SK-N-SH (cell line): Measurements from ENCODE around the gene TMEM94. TPM values are rescaled to one million over a fixed set of nuclear protein-coding genes. Genes with fewer than 3 reads are reported as not detected.

Source experiments
- CTCF ChIA-PET: fragments of 300-600, 350-600 bp; formaldehyde crosslinking; extraction: SDS; loops from one replicate; lab custom pipeline; 2021; lab: Yijun Ruan, JAX
- POLR2A ChIA-PET: fragments of 350-600 bp; sonication (Branson Sonifier 250); formaldehyde crosslinking; extraction: SDS; loops from one replicate; lab custom pipeline; 2020; ENCODE audit warnings: antibody characterized with exemption, inconsistent platforms; lab: Yijun Ruan, JAX
- DNase-seq: peaks from one replicate; pipeline ENCODE4 v3.0.0; 2012
- H2AFZ ChIP-seq: fragments of 200-600 bp; sonication (generic); 2 replicates; pipeline ENCODE4 v1.8.1; 2016; ENCODE audit warnings: antibody characterized with exemption, mild to moderate bottlenecking, low read depth
- H3F3A ChIP-seq: fragments of 200-600 bp; sonication (generic); replicated peaks from 2 replicates; pipeline ENCODE3; 2016; ENCODE audit warnings: antibody characterized with exemption, mild to moderate bottlenecking; ENCODE audit not compliant: insufficient read depth
- H3K27ac ChIP-seq, 2 experiments: fragments of 200-500 bp in 1 of 2; fragments of 200-600 bp in 1 of 2; sonication (Bioruptor generic) in 1 of 2; sonication (generic), shearing (Covaris generic) in 1 of 2; 2 replicates each; pipeline versions ENCODE4 v1.5.1 to v1.6.1; 2014 to 2016; ENCODE audit warnings: low read depth in 2 of 2, inconsistent platforms in 1 of 2, low read length in 1 of 2, mild to moderate bottlenecking in 1 of 2, mixed read lengths in 1 of 2
- H3K27me3 ChIP-seq: fragments of 200-600 bp; sonication (generic), shearing (Covaris generic); 2 replicates; pipeline ENCODE4 v1.6.1; 2016; ENCODE audit warnings: mixed run types; ENCODE audit not compliant: insufficient read depth
- H3K36me3 ChIP-seq, 2 experiments: fragments of 200-500 bp in 1 of 2; fragments of 200-600 bp in 1 of 2; sonication (Bioruptor generic) in 1 of 2; sonication (generic) in 1 of 2; replicated peaks in 1 of 2; 2 replicates each; pipeline versions ENCODE3 to v1.5.1; 2014 to 2016; ENCODE audit warnings: low read length in 1 of 2, mild to moderate bottlenecking in 1 of 2; ENCODE audit not compliant: insufficient read depth in 2 of 2, control insufficient read depth in 1 of 2
- H3K4me1 ChIP-seq, 2 experiments: fragments of 200-500 bp in 1 of 2; fragments of 200-600 bp in 1 of 2; sonication (Bioruptor generic) in 1 of 2; sonication (generic), shearing (Covaris generic) in 1 of 2; 2 replicates each; pipeline versions ENCODE4 v1.5.1 to v1.6.1; 2014 to 2016; ENCODE audit warnings: low read depth in 1 of 2, low read length in 1 of 2, mixed run types in 1 of 2; ENCODE audit not compliant: insufficient read depth in 2 of 2, control insufficient read depth in 1 of 2
- H3K4me2 ChIP-seq: fragments of 200-600 bp; sonication (generic), shearing (Covaris generic); 2 replicates; pipeline ENCODE4 v1.6.1; 2017; ENCODE audit warnings: mixed run types
- H3K4me3 ChIP-seq, 2 experiments: fragments of 200-500 bp in 1 of 2; fragments of 200-600 bp in 1 of 2; sonication (Bioruptor generic) in 1 of 2; sonication (generic), shearing (Covaris generic) in 1 of 2; 2 replicates each; pipeline versions ENCODE4 v1.5.1 to v1.8.1; 2014 to 2016; ENCODE audit warnings: low read depth in 2 of 2, inconsistent platforms in 1 of 2, low read length in 1 of 2, mild to moderate bottlenecking in 1 of 2, mixed read lengths in 1 of 2, moderate library complexity in 1 of 2
- H3K79me2 ChIP-seq: fragments of 200-600 bp; sonication (generic); 2 replicates; pipeline ENCODE4 v1.8.1; 2017; ENCODE audit warnings: mild to moderate bottlenecking; ENCODE audit not compliant: insufficient read depth
- H3K9ac ChIP-seq: fragments of 200-600 bp; sonication (generic); 2 replicates; pipeline ENCODE4 v1.6.1; 2017; ENCODE audit warnings: mixed run types
- H3K9me2 ChIP-seq: fragments of 200-600 bp; sonication (generic); 2 replicates; pipeline ENCODE4 v1.6.1; 2017; ENCODE audit warnings: mixed run types
- H3K9me3 ChIP-seq: fragments of 200-600 bp; sonication (generic); 2 replicates; pipeline ENCODE4 v1.6.1; 2017; ENCODE audit warnings: mixed run types, mild to moderate bottlenecking, moderate library complexity
- H4K20me1 ChIP-seq: fragments of 200-600 bp; sonication (generic); 2 replicates; pipeline ENCODE4 v1.6.1; 2017; ENCODE audit warnings: mild to moderate bottlenecking, mixed run types; ENCODE audit not compliant: insufficient read depth
- CHD2 ChIP-seq: fragments of 150-350 bp; IDR thresholded peaks from 2 replicates; pipeline ENCODE4 v1.6.1; 2018; ENCODE audit warnings: low read length; ENCODE audit not compliant: partially characterized antibody
- EP300 ChIP-seq, 2 experiments: IDR thresholded peaks; 2 replicates each; pipeline versions ENCODE4 v1.4.0 to v1.6.1; 2012; ENCODE audit warnings: borderline replicate concordance in 1 of 2, low read depth in 1 of 2, low read length in 1 of 2
- FOXJ3 ChIP-seq: sonication (generic); formaldehyde crosslinking; IDR thresholded peaks from 2 replicates; pipeline ENCODE4 v1.5.1; 2020; ENCODE audit warnings: mild to moderate bottlenecking, missing genetic modification reagents
- FOXM1 ChIP-seq: IDR thresholded peaks from 2 replicates; pipeline ENCODE4 v1.4.0; 2012; ENCODE audit warnings: low read depth, mild to moderate bottlenecking
- GABPA ChIP-seq: IDR thresholded peaks from 2 replicates; pipeline ENCODE4 v1.4.0; 2012; ENCODE audit warnings: low read depth, mild to moderate bottlenecking
- GATA2 ChIP-seq: sonication (generic); formaldehyde crosslinking; IDR thresholded peaks from 2 replicates; pipeline ENCODE4 v1.5.0; 2020; ENCODE audit warnings: mild to moderate bottlenecking, missing genetic modification reagents
- IRF3 ChIP-seq: fragments of 150-350 bp; IDR thresholded peaks from 2 replicates; pipeline ENCODE4 v1.6.1; 2016; ENCODE audit warnings: mild to moderate bottlenecking, low read depth, low read length
- MEF2A ChIP-seq: IDR thresholded peaks from 2 replicates; pipeline ENCODE4 v1.4.0; 2012; ENCODE audit warnings: low read depth, borderline replicate concordance
- MXI1 ChIP-seq: IDR thresholded peaks from 2 replicates; pipeline ENCODE4 v1.6.1; 2012; ENCODE audit warnings: mild to moderate bottlenecking, low read depth, low read length, improper control_type of control experiment
- NFIC ChIP-seq: IDR thresholded peaks from 2 replicates; pipeline ENCODE4 v1.4.0; 2012; ENCODE audit warnings: borderline replicate concordance
- RAD21 ChIP-seq: IDR thresholded peaks from 2 replicates; pipeline ENCODE4 v1.6.1; 2012; ENCODE audit warnings: mild to moderate bottlenecking, low read length
- SIN3A ChIP-seq: IDR thresholded peaks from 2 replicates; pipeline ENCODE4 v1.6.1; 2012; ENCODE audit warnings: low read depth, mild to moderate bottlenecking, low read length, moderate library complexity, borderline replicate concordance
- TAF1 ChIP-seq: IDR thresholded peaks from 2 replicates; pipeline ENCODE4 v1.6.1; 2012; ENCODE audit warnings: low read depth, mild to moderate bottlenecking, low read length, moderate library complexity, borderline replicate concordance
- TEAD4 ChIP-seq: IDR thresholded peaks from 2 replicates; pipeline ENCODE4 v1.4.0; 2012; ENCODE audit warnings: mild to moderate bottlenecking, borderline replicate concordance; ENCODE audit not compliant: insufficient read depth
- USF2 ChIP-seq: fragments of 150-350 bp; IDR thresholded peaks from 2 replicates; pipeline ENCODE4 v1.6.1; 2017; ENCODE audit warnings: antibody characterized with exemption, low read length, low read depth, borderline replicate concordance
- YY1 ChIP-seq: IDR thresholded peaks from 2 replicates; pipeline ENCODE4 v1.4.0; 2012; ENCODE audit warnings: low read depth, mild to moderate bottlenecking
- ZBTB33 ChIP-seq: IDR thresholded peaks from 2 replicates; pipeline ENCODE4 v1.4.0; 2012; ENCODE audit warnings: low read depth, borderline replicate concordance
- WGBS: methylation state at CpG from one replicate; pipeline ENCODE4 v1.1.6; 2017; ENCODE audit warnings: low lambda C conversion rate; 5-methylcytosine and 5-hydroxymethylcytosine counted together
- polyA plus RNA-seq, 3 experiments: library from polyadenylated mRNA; depleted of rRNA; stranded (reverse); fragments of >200 nt; gene quantifications; 2 replicates each; pipeline ENCODE4 v1.2.3, GENCODE V29; 2012

Gene TMEM94
- polyA plus RNA-seq, 1 of the 3 experiments (the other 2 are of a cell fraction): 89.9 TPM

GRCh38 chr17:75508931-75509361, 52.5 kb downstream of the TMEM94 start:
- peaks cover 0 to 32% of the 10 kb centered on the region in 2 experiments for H3K36me3 ChIP-seq
- H3F3A ChIP-seq: no peaks in the 10 kb centered on the region
- H3K4me3 ChIP-seq: no peak overlapping the region
- DNase-seq: no peak
- no peak overlapping the region for H2AFZ ChIP-seq
- ChIA-PET CTCF (interaction anchor here (0.7 to 1.2 kb wide), 2 partner anchors 15 to 125 kb away, joined by 4 read pairs; partner anchors contain the start of gene SMIM5), POLR2A (interaction anchor here (1.1 kb wide), 1 partner anchor 8 kb away, joined by 3 read pairs; no protein-coding TSS in a partner anchor)
- H3K9ac ChIP-seq: no peak overlapping the region
- no peaks in the 10 kb centered on the region for H3K27me3 ChIP-seq
- peaks cover 6 to 20% of the 10 kb centered on the region in 2 experiments; a peak in 1 of 4 replicates for H3K4me1 ChIP-seq
- no peak overlapping the region for H3K4me2 ChIP-seq
- no peaks in the 10 kb centered on the region for H3K9me2 ChIP-seq
- no peak for TF ChIP-seq ZBTB33
- TF ChIP-seq TEAD4: no peak
- TF ChIP-seq TAF1: no peak
- no peak for TF ChIP-seq MXI1
- H4K20me1 ChIP-seq: peaks cover 40% of the 10 kb centered on the region
- H3K9me3 ChIP-seq: no peaks in the 10 kb centered on the region
- no peak overlapping the region for H3K27ac ChIP-seq
- H3K79me2 ChIP-seq: peaks cover 11% of the 10 kb centered on the region; the same call in 1 of the 2 replicates
- WGBS: 100% methylated on average over 2 of the region's 5 CpGs

DNA sequence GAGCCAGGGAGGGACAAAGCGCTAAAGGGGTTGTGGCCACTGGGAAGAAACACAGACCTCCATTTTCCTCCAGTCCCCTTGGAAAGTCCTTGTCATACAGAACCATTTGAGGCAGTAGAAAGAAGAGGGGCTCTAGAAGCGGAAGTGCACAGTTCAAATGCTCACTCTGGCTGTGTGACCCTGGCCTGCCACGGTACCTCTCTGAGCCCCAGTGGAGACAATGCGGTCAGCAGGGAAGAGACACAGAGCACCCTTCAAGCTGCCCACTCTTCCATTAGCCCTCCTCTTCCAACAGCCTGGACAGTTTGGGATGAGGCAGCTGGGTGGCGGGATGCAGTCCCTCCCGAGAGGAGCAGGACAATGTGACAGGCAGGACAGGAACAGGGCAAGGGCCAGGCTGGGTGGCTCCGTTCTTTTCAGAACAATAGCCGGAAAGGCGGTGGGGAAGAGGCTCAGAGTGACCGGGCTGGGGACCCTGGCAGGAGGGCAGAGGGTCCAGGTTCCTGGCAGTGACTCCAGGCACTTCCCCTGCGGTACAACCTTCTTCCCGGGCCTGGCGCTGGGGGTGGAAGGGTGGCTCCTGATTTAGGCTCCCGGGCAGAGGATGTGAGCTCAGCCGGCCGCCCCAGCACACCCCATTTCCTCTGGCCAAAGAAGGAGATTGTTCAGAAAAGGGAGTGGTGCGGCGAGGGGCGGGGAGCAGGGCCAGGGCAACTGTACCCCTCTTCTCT, 53.3 kb downstream of the TMEM94 start:
- Histone ChIP-seq H3K36me3 (peaks cover 0 to 29% of the 10 kb centered on the region in 2 experiments), H3K9ac (no peak overlapping the region), H3K4me2 (no peak overlapping the region), H3K27me3 (no peaks in the 10 kb centered on the region), H3K27ac (no peak overlapping the region), H3K9me2 (no peaks in the 10 kb centered on the region), H3K4me1 (peaks cover 6 to 28% of the 10 kb centered on the region in 2 experiments; a peak in 1 of 4 replicates), H3K79me2 (peaks cover 19% of the 10 kb centered on the region; the same call in 1 of the 2 replicates), H4K20me1 (peaks cover 44% of the 10 kb centered on the region), H3K4me3 (no peak overlapping the region), H3F3A (no peaks in the 10 kb centered on the region), H3K9me3 (no peaks in the 10 kb centered on the region), H2AFZ (no peak overlapping the region)
- TF ChIP-seq USF2: no peak
- TF ChIP-seq FOXM1: no peak
- TF ChIP-seq GABPA: no peak
- no peak for TF ChIP-seq CHD2
- TF ChIP-seq IRF3: no peak
- no peak for TF ChIP-seq SIN3A
- no peak for TF ChIP-seq FOXJ3 (CRISPR knock-in tag)
- TF ChIP-seq YY1: no peak
- TF ChIP-seq MEF2A: no peak
- no peak for TF ChIP-seq NFIC
- TF ChIP-seq GATA2 (CRISPR knock-in tag): no peak
- no peak for TF ChIP-seq RAD21
- TF ChIP-seq EP300 (IDR thresholded peaks at IDR 0.05; ENCODE audit: borderline replicate concordance in 1 of 2, low read depth in 1 of 2, low read length in 1 of 2): no peak
- DNase-seq: no peak
- WGBS: 94% methylated on average over 19 of the region's 19 CpGs
- ChIA-PET POLR2A (interaction anchor here (1.1 kb wide), 1 partner anchor 9 kb away, joined by 3 read pairs; no protein-coding TSS in a partner anchor), CTCF (interaction anchor here (0.7 to 1.2 kb wide), 4 partner anchors 9 to 124 kb away, joined by 3 to 4 read pairs (median 4); partner anchors contain the start of gene SMIM5)
